Gastroesophageal sphincter (tissue), 4 donors: Measurements from ENCODE around the gene PPP1R16B. TPM values are rescaled to one million over a fixed set of nuclear protein-coding genes. Genes with fewer than 3 reads are reported as not detected.
"Not testable (repeated sequence)": the region's sequence is repeated elsewhere in the genome, so short reads cannot be mapped to it uniquely, and the experiment has no call there.

Experiments
- ATAC-seq: fragments of 150-250 bp; one replicate; pipeline ENCODE4 v1.9.1; 2016; ENCODE audit warnings: mild to moderate bottlenecking, moderate library complexity
- H3K27ac ChIP-seq, 4 donors: fragments of 200-600 bp; sonication (generic) in 3 of 4; 1 replicate in 3 of 4; 2 replicates in 1 of 4; pipeline ENCODE4 v1.5.1; 2016 to 2019
- H3K27me3 ChIP-seq: fragments of 200-600 bp; sonication (generic); one replicate; pipeline ENCODE4 v1.5.1; 2019
- H3K36me3 ChIP-seq, 2 donors: fragments of 200-600 bp; sonication (generic); one replicate each; pipeline ENCODE4 v1.5.1; 2019; ENCODE audit warnings: control low read depth in 1 of 2
- H3K4me1 ChIP-seq, 3 donors: fragments of 200-600 bp; sonication (generic); 1 replicate in 2 of 3; 2 replicates in 1 of 3; pipeline ENCODE4 v1.5.1; 2016 to 2019; ENCODE audit warnings: control low read depth in 2 of 3
- H3K4me3 ChIP-seq, 2 donors: fragments of 200-600 bp; sonication (generic); one replicate each; pipeline ENCODE4 v1.5.1; 2019; ENCODE audit warnings: mild to moderate bottlenecking in 1 of 2, moderate library complexity in 1 of 2
- H3K9me3 ChIP-seq, 3 donors: fragments of 200-600 bp; sonication (generic); one replicate each; pipeline ENCODE4 v1.5.1; 2017 to 2019; ENCODE audit warnings: control low read depth in 2 of 3
- EP300 ChIP-seq: sonication (generic); formaldehyde crosslinking; IDR thresholded peaks from one replicate; pipeline ENCODE4 v1.6.1; 2017; ENCODE audit warnings: antibody characterized with exemption, mild to moderate bottlenecking
- POLR2A ChIP-seq, 2 donors: fragments of 450-650 bp; IDR thresholded peaks; one replicate each; pipeline ENCODE4 v1.6.1; 2017; ENCODE audit warnings: antibody characterized with exemption in 2 of 2, mild to moderate bottlenecking in 2 of 2, moderate library complexity in 1 of 2
- POLR2AphosphoS5 ChIP-seq: sonication (generic); formaldehyde crosslinking; IDR thresholded peaks from one replicate; pipeline ENCODE4 v1.6.1; 2017; ENCODE audit warnings: antibody characterized with exemption
- WGBS, 2 donors: methylation state at CpG; one replicate each; pipeline ENCODE4 v1.1.5; 2018; ENCODE audit warnings: low coverage in 1 of 2; 5-methylcytosine and 5-hydroxymethylcytosine counted together
- total RNA-seq, 4 donors: library from RNA; depleted of rRNA; stranded (reverse); fragments of >200 nt; gene quantifications; one replicate each; pipeline ENCODE4 v1.1.0, GENCODE V29; 2016
- TF ChIP-seq, protein P1 (sequence below), 4 experiments: fragments of 200-600 bp in 2 of 4; fragments of 450-650 bp in 2 of 4; sonication (generic) in 1 of 4; IDR thresholded peaks; one replicate each; pipeline ENCODE4 v1.5.1; 2017 to 2019; ENCODE audit warnings: antibody characterized with exemption in 4 of 4, mild to moderate bottlenecking in 2 of 4, moderate library complexity in 2 of 4

Gene PPP1R16B
- total RNA-seq, 4 donors from 2014 or later, result 4.1 to 10.0 (median 5.5) TPM

DNA sequence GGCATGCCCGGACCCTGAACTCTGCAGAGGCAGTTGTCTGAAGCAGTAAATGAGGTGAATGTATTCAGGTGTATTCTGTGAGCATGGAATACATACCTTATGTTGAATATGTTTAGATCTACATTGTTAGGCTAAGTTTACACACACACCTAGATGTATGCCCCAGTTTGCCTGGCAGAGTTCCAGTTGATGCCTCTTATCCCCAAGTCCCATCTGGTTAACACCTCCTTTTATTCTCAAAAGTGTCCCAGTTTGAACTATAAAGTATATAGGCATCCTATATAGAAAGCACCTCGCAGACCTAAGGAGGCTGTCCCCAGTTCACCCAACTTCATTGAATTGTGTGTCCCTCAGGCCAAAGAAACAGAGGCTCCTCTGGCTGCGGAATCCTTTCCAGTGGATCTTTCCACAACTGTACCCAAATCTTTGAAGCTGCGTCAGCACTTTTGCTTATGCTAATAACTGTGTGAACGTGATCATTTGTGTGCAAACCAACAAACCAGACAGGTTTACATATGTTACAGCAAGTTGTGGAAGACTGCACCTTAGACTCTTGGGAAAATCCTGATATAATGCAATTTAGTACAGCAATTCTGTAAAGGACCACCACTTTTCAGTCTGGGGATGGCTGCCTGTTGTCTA lies 151.9 kb downstream of the PPP1R16B start:
- no peak for ATAC-seq
- no peaks in the 10 kb centered on the region for H3K9me3 ChIP-seq
- peaks cover 0 to 10% of the 10 kb centered on the region in 2 donors for H3K36me3 ChIP-seq
- no peaks in the 10 kb centered on the region for H3K27me3 ChIP-seq
- peaks cover 0 to 9% (median 0%) of the 10 kb centered on the region in 3 donors for H3K4me1 ChIP-seq
- peak overlapping the region in 1 of 4 donors; percentile 29 for H3K27ac ChIP-seq
- no peak overlapping the region for H3K4me3 ChIP-seq
- no peak for TF ChIP-seq POLR2AphosphoS5
- TF ChIP-seq, protein P1, sequence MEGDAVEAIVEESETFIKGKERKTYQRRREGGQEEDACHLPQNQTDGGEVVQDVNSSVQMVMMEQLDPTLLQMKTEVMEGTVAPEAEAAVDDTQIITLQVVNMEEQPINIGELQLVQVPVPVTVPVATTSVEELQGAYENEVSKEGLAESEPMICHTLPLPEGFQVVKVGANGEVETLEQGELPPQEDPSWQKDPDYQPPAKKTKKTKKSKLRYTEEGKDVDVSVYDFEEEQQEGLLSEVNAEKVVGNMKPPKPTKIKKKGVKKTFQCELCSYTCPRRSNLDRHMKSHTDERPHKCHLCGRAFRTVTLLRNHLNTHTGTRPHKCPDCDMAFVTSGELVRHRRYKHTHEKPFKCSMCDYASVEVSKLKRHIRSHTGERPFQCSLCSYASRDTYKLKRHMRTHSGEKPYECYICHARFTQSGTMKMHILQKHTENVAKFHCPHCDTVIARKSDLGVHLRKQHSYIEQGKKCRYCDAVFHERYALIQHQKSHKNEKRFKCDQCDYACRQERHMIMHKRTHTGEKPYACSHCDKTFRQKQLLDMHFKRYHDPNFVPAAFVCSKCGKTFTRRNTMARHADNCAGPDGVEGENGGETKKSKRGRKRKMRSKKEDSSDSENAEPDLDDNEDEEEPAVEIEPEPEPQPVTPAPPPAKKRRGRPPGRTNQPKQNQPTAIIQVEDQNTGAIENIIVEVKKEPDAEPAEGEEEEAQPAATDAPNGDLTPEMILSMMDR (IDR thresholded peaks at IDR 0.05), result no peak
- TF ChIP-seq EP300, result no peak
- no peak for TF ChIP-seq POLR2A (IDR thresholded peaks at IDR 0.05)
- WGBS, 2 donors, result 92% methylated on average over 5 of the region's 5 CpGs

DNA sequence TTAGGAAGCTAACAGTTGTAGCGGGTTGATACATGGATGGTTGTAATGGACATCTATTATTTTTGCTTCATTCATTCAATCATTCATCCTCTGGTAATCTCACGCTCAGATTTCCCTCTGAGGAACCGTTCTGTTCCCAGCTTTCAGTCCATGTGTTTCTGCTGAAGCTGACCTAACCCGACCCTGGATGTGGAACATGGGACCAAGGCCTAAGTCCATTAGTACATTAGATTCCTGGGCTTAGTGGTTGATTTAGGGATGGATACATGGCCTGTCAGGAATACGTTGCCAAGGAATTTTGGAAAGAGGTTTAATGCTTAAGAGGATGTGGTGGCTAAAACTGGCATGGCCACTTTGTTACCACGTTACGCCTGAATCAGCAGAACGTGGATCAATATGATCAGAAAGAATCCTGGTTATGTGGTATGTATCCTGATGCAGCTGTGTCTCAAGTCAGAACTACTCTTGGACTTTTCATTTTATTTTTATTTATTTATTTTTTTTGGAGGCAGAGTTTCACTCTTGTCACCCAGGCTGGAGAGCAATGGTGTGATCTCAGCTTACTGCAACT lies 152.5 kb downstream of the PPP1R16B start:
- no peak for ATAC-seq
- 85 to 92% methylated on average over 5 to 7 of the region's 8 CpGs for WGBS, 2 donors
- H3K4me1 ChIP-seq, result peaks cover 0 to 13% (median 2%) of the 10 kb centered on the region in 3 donors
- no peak for TF ChIP-seq POLR2A (IDR thresholded peaks at IDR 0.05)
- TF ChIP-seq, protein P1 (IDR thresholded peaks at IDR 0.05), result no peak
- H3K9me3 ChIP-seq, result no peaks in the 10 kb centered on the region
- H3K4me3 ChIP-seq, result no peak overlapping the region
- H3K27me3 ChIP-seq, result no peaks in the 10 kb centered on the region
- peaks cover 0 to 5% of the 10 kb centered on the region in 2 donors for H3K36me3 ChIP-seq
- H3K27ac ChIP-seq, result no peak overlapping the region

DNA sequence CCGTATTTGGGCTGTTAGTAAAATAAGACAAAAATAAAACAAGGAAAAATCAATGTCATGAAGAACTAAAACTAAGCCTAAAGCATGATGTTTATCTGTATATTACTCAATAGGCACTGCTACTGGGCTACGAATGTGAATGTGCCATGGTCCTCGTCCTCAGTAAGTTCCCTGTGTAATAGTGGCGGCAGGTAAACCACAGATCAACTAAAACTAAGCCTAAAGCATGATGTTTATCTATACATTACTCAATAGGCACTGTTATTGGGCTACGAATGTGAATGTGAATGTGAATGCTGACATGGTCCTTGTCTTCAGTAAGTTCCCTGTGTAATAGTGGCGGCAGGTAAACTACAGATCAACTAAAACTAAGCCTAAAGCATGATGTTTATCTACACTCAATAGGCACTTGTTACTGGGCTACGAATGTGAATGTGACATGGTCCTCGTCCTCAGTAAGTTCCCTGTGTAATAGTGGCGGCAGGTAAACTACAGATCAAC lies 154.7 kb downstream of the PPP1R16B start:
- H3K9me3 ChIP-seq, H3K36me3 ChIP-seq, H3K4me3 ChIP-seq, H3K27me3 ChIP-seq, ATAC-seq, H3K27ac ChIP-seq: not testable (repeated sequence)
- peaks cover 0 to 30% (median 2%) of the 10 kb centered on the region in 3 donors for H3K4me1 ChIP-seq
- WGBS, 2 donors, result 85 to 93% methylated on average over 9 of the region's 9 CpGs

DNA sequence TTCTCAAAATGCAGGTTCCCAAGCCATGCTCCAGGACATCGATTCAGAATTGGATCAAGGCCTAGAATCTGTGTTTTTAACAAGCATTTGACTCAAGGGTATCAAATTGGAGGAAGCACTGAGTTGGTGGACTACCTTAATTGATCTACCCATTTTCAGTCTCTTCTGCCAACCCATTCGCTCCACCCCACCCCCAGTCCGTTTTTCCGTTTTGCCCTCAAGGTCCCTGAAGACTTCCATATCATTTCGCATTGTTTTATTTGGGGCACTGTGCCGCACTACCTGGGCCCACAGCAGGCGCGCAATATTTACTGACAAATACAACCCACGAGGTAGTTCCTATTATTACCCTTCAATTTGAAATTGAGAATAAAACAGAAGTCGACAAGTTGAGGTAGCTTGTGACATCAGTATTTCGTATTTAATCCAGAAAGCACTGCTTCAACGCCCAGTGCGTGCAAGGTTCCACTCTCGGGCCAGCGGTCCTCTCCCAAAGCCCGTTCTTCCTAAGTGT lies 156.1 kb downstream of the PPP1R16B start:
- Histone ChIP-seq H3K9me3 (no peaks in the 10 kb centered on the region), H3K4me3 (peak overlapping the region; percentile 72 to 75), H3K4me1 (peaks cover 0 to 40% (median 2%) of the 10 kb centered on the region in 3 donors), H3K36me3 (no peaks in the 10 kb centered on the region), H3K27me3 (no peaks in the 10 kb centered on the region), H3K27ac (peak overlapping the region; percentile 55 to 98 (median 94))
- ATAC-seq, result no peak
- TF ChIP-seq EP300 (no peak), POLR2AphosphoS5 (no peak), POLR2A (IDR thresholded peaks at IDR 0.05) (no peak)
- TF ChIP-seq, protein P1 (IDR thresholded peaks at IDR 0.05), result no peak
- 11 to 29% methylated on average over 7 to 16 of the region's 16 CpGs for WGBS, 2 donors

DNA sequence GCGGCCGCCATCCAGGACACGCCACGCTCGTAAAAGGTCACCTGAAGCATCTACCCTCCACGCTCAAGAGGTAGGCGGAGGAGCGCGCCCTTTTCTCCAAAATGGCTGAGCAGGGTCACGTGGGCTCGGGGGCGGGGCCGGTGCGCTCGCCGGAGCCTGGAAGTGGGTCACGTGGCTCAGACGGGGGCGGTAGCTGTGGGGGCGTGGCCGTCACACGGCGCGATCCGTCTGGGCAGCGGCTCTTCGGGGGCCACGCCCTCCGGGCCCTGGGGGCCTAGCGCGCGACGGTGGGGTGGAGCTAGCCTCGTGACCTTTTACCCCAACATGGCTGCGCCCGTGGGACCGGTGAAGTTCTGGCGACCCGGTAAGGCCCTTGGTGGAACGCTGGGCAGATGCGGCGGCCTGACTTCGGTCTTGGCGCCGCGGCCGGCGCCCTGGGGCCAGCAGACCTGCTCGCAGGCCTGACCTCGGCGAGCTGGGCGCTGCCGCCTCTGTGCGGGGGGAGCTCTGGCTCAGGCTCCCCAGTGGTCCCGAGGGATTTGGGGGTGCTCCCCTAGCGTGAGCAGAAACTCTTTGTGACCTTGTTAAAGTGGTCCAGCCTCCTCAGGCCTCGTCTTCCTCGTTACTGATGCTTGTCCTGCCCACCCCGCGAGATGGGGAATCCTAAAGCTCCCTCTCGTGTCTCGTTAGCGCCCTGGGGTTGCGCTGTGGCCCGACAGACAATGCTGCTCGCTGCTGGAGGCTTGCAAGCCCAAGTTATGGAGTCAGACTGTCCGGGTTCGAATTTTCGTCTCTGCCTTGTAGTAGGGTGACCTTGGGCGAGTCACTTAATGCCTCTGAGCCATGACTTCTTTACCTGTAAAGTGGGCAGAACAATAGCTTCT lies 156.8 kb downstream of the PPP1R16B start, which contains the start of gene DHX35:
Gene DHX35, plus strand, starts transcription at position 301 of the 884 bp plus-strand sequence. Its CDS starts 24 bp downstream, at position 325.
- H3K9me3 ChIP-seq, result no peaks in the 10 kb centered on the region
- 0% methylated on average over 7 of the region's 70 CpGs; no CpG with 5 or more reads in 1 of the 2 donors for WGBS, 2 donors
- H3K4me1 ChIP-seq, result peaks cover 0 to 47% (median 2%) of the 10 kb centered on the region in 3 donors
- H3K4me3 ChIP-seq, result peak within 1 kb of the TSS; percentile 72 to 75
- H3K27me3 ChIP-seq, result no peaks in the 10 kb centered on the region
- H3K27ac ChIP-seq, result peak within 1 kb of the TSS; percentile 77 to 98 (median 94)
- no peaks in the 10 kb centered on the region for H3K36me3 ChIP-seq
- ATAC-seq, result peak; percentile 100
- TF ChIP-seq, protein P1 (IDR thresholded peaks at IDR 0.05), result peak in 2 of 4 experiments; percentile 18 to 59
- TF ChIP-seq POLR2A (IDR thresholded peaks at IDR 0.05), result peak; percentile 32 to 47
- no peak for TF ChIP-seq EP300
- peak; percentile 74 for TF ChIP-seq POLR2AphosphoS5
